Stimulated activated CD4-positive, alpha-beta T cell treated with anti-CD3 and anti-CD28 coated beads, Interleukin-15, amount 100 ng/mL, for 1 hour (primary cell): ENCODE results near the gene PRKCZ.

ENCODE experiments used
- DNase-seq, 2 donors: peaks; one replicate each; pipeline ENCODE4 v3.0.0-alpha.2; 2020; ENCODE audit warnings: low read depth in 1 of 2, low spot score in 1 of 2

Gene PRKCZ

GRCh38 chr1:2226525-2227345, 176.5 kb downstream of the PRKCZ start:
- no peak for DNase-seq

- DNase-seq: peak; percentile 93 to 94
Measured at GRCh38 chr1:2227346-2228156, 177.3 kb downstream of the PRKCZ start.

- no peak for DNase-seq
Measured at GRCh38 chr1:2228157-2228594, 178.0 kb downstream of the PRKCZ start, which contains the start of gene SKI. Gene SKI (plus strand): TSS chr1:2228319. CDS start chr1:2228767, 448 bp downstream.

- DNase-seq: no peak
Measured at GRCh38 chr1:2228694-2229036, 178.5 kb downstream of the PRKCZ start.

- peak in 1 of 2 donors; percentile 36 for DNase-seq
Measured at GRCh38 chr1:2229037-2229864, 179.0 kb downstream of the PRKCZ start.

- DNase-seq: no peak
Measured at GRCh38 chr1:2229911-2230731, 179.9 kb downstream of the PRKCZ start.

GRCh38 chr1:2230781-2231531, 180.7 kb downstream of the PRKCZ start:
- DNase-seq: no peak

- DNase-seq: peak; percentile 52 to 72
Measured at GRCh38 chr1:2231532-2232254, 181.5 kb downstream of the PRKCZ start.

- DNase-seq: no peak
Measured at GRCh38 chr1:2232255-2232915, 182.2 kb downstream of the PRKCZ start.

GRCh38 chr1:2232916-2233438, 182.8 kb downstream of the PRKCZ start:
- DNase-seq: no peak

GRCh38 chr1:2233468-2233867, 183.3 kb downstream of the PRKCZ start:
- DNase-seq: no peak

GRCh38 chr1:2233997-2234761, 184.0 kb downstream of the PRKCZ start:
- peak in 1 of 2 donors; percentile 63 for DNase-seq

GRCh38 chr1:2234762-2235113, 184.5 kb downstream of the PRKCZ start:
- DNase-seq: no peak
